HCT116 (cell line): ENCODE data around the gene CCM2. TPM values are rescaled to one million over a fixed set of nuclear protein-coding genes. Genes with fewer than 3 reads are reported as not detected.
A peak's percentile ranks its signal among the peaks of the same experiment; 100 is the strongest.

ENCODE experiments used
- ATAC-seq: fragments of 200-7000 bp; cut with Tn5 transposase; 2 replicates; pipeline ENCODE4 v1.9.1; 2020; ENCODE audit warnings: mild to moderate bottlenecking, moderate library complexity
- BruUV-seq: library from RNA; stranded (reverse); fragments of 400-500 nt; replicated peaks from 2 replicates; lab custom pipeline; 2021; lab: Mats Ljungman, UMichigan
- CTCF ChIA-PET: fragments of 300-600 bp; sonication (Branson Sonifier 250); formaldehyde crosslinking; loops from one replicate; lab custom pipeline; 2021; ENCODE audit warnings: antibody characterized with exemption; lab: Charles Lee
- POLR2A ChIA-PET: fragments of 300-600, 350-600 bp; sonication (Branson Sonifier 250); formaldehyde crosslinking; loops from one replicate; lab custom pipeline; 2021; ENCODE audit warnings: antibody characterized with exemption; lab: Charles Lee
- RAD21 ChIA-PET, 2 experiments: fragments of 300-600 bp; sonication (Branson Sonifier 250); formaldehyde crosslinking; loops; one replicate each; lab custom pipeline; 2023; ENCODE audit warnings: low total read pairs in 2 of 2; ENCODE audit not compliant: uncharacterized antibody in 2 of 2, unreplicated experiment in 2 of 2, low non-redundant PET in 1 of 2; lab: Charles Lee
- DNase-seq: peaks from one replicate; pipeline ENCODE4 v3.0.0-alpha.2; 2010; ENCODE audit warnings: low read depth, low spot score
- H2AFZ ChIP-seq: fragments of 200-600 bp; shearing (Covaris generic), sonication (generic); 2 replicates; pipeline ENCODE4 v1.6.1; 2017; ENCODE audit warnings: low read depth, mixed run types, mixed read lengths, antibody characterized with exemption, low read length; ENCODE audit not compliant: poor library complexity, severe bottlenecking
- H3K27ac ChIP-seq: 2 replicates; pipeline ENCODE4 v1.5.1; 2012; ENCODE audit warnings: low read depth, low read length
- H3K27me3 ChIP-seq: fragments of 200-600 bp; sonication (generic); 2 replicates; pipeline ENCODE4 v1.6.1; 2016; ENCODE audit warnings: mixed run types, low read length, mixed read lengths; ENCODE audit not compliant: insufficient read depth
- H3K36me3 ChIP-seq, 2 experiments: fragments of 200-500 bp in 1 of 2; fragments of 200-600 bp in 1 of 2; sonication (Bioruptor generic) in 1 of 2; sonication (generic) in 1 of 2; 2 replicates each; pipeline versions ENCODE4 v1.5.1 to v1.6.1; 2014 to 2016; ENCODE audit warnings: low read length in 2 of 2, inconsistent platforms in 1 of 2, mixed read lengths in 1 of 2, mixed run types in 1 of 2; ENCODE audit not compliant: insufficient read depth in 2 of 2, control insufficient read depth in 1 of 2
- H3K4me1 ChIP-seq, 2 experiments: fragments of 200-600 bp in 1 of 2; sonication (generic) in 1 of 2; 2 replicates each; pipeline versions ENCODE4 v1.5.1 to v1.6.1; 2012 to 2017; ENCODE audit warnings: low read length in 2 of 2, inconsistent platforms in 1 of 2, mild to moderate bottlenecking in 1 of 2, mixed read lengths in 1 of 2, mixed run types in 1 of 2, moderate library complexity in 1 of 2; ENCODE audit not compliant: insufficient read depth in 2 of 2, control insufficient read depth in 1 of 2
- H3K4me2 ChIP-seq: fragments of 200-600 bp; sonication (generic); 2 replicates; pipeline ENCODE4 v1.6.1; 2017; ENCODE audit warnings: mixed run types, low read length, mixed read lengths
- H3K4me3 ChIP-seq, 2 experiments: fragments of 200-600 bp in 1 of 2; sonication (generic) in 1 of 2; replicated peaks in 1 of 2; 2 replicates each; pipeline ENCODE4 v1.5.1; 2011 to 2016; ENCODE audit warnings: low read length in 2 of 2, control low read depth in 1 of 2, low read depth in 1 of 2, mild to moderate bottlenecking in 1 of 2, mixed read lengths in 1 of 2, mixed run types in 1 of 2
- H3K79me2 ChIP-seq: fragments of 200-600 bp; sonication (generic); 2 replicates; pipeline ENCODE4 v1.6.1; 2017; ENCODE audit warnings: mild to moderate bottlenecking, mixed run types, low read length, moderate library complexity, mixed read lengths; ENCODE audit not compliant: insufficient read depth
- H3K9ac ChIP-seq: fragments of 200-600 bp; sonication (generic); 2 replicates; pipeline ENCODE4 v1.6.1; 2016; ENCODE audit warnings: low read length, mixed read lengths
- H3K9me2 ChIP-seq: fragments of 200-600 bp; sonication (generic), shearing (Covaris generic); 2 replicates; pipeline ENCODE4 v1.6.1; 2017; ENCODE audit warnings: mixed run types, mild to moderate bottlenecking, moderate library complexity; ENCODE audit not compliant: insufficient read depth
- H3K9me3 ChIP-seq, 2 experiments: fragments of 200-500 bp in 1 of 2; fragments of 200-600 bp in 1 of 2; sonication (Bioruptor generic) in 1 of 2; sonication (generic) in 1 of 2; 2 replicates each; pipeline ENCODE4 v1.6.1; 2014 to 2017; ENCODE audit warnings: low read length in 2 of 2, mixed read lengths in 2 of 2, inconsistent platforms in 1 of 2, low read depth in 1 of 2, mild to moderate bottlenecking in 1 of 2, mixed run types in 1 of 2, moderate library complexity in 1 of 2; ENCODE audit not compliant: control insufficient read depth in 1 of 2, insufficient read depth in 1 of 2
- H4K20me1 ChIP-seq: fragments of 200-600 bp; sonication (generic), shearing (Covaris generic); 2 replicates; pipeline ENCODE4 v1.6.1; 2017; ENCODE audit warnings: mixed run types, mild to moderate bottlenecking, moderate library complexity; ENCODE audit not compliant: insufficient read depth
- CBX3 ChIP-seq: IDR thresholded peaks from 2 replicates; pipeline ENCODE4 v1.6.1; 2012; ENCODE audit warnings: low read depth
- CEBPB ChIP-seq: IDR thresholded peaks from 2 replicates; pipeline ENCODE4 v1.6.1; 2012; ENCODE audit warnings: low read depth
- EGR1 ChIP-seq: IDR thresholded peaks from 2 replicates; pipeline ENCODE4 v1.6.1; 2012; ENCODE audit warnings: low read depth
- ELF1 ChIP-seq: IDR thresholded peaks from 2 replicates; pipeline ENCODE4 v1.6.1; 2012; ENCODE audit warnings: low read depth, borderline replicate concordance
- EZH2 ChIP-seq: fragments of 200-600 bp; sonication (generic); IDR thresholded peaks from 2 replicates; pipeline ENCODE4 v1.6.1; 2017; ENCODE audit warnings: antibody characterized with exemption, mixed run types
- FOSL1 ChIP-seq: IDR thresholded peaks from 2 replicates; pipeline ENCODE4 v1.6.1; 2012; ENCODE audit warnings: low read depth
- POLR2A ChIP-seq: IDR thresholded peaks from 2 replicates; pipeline ENCODE4 v1.7.0; 2011; ENCODE audit warnings: borderline replicate concordance; ENCODE audit not compliant: insufficient read depth, insufficient read length; ENCODE audit errors: extremely low read depth
- POLR2AphosphoS5 ChIP-seq: IDR thresholded peaks from 2 replicates; pipeline ENCODE4 v1.6.1; 2011; ENCODE audit warnings: mild to moderate bottlenecking, low read depth, low read length, moderate library complexity
- RAD21 ChIP-seq: IDR thresholded peaks from 2 replicates; pipeline ENCODE4 v1.6.1; 2012; ENCODE audit warnings: low read depth, mild to moderate bottlenecking
- SP1 ChIP-seq: IDR thresholded peaks from 2 replicates; pipeline ENCODE4 v1.6.1; 2012; ENCODE audit warnings: low read depth
- SRF ChIP-seq: IDR thresholded peaks from 2 replicates; pipeline ENCODE4 v1.6.1; 2012; ENCODE audit warnings: low read depth
- TCF7L2 ChIP-seq: IDR thresholded peaks from 2 replicates; pipeline ENCODE4 v1.7.0; 2011; ENCODE audit warnings: borderline replicate concordance, inconsistent platforms; ENCODE audit not compliant: insufficient read depth, insufficient read length; ENCODE audit errors: extremely low read depth
- YY1 ChIP-seq: IDR thresholded peaks from 2 replicates; pipeline ENCODE4 v1.6.1; 2011; ENCODE audit warnings: low read length, low read depth, moderate library complexity, mild to moderate bottlenecking; ENCODE audit not compliant: insufficient replicate concordance; ENCODE audit errors: extremely low read depth
- ZFX ChIP-seq: fragments of 450-650 bp; IDR thresholded peaks from 2 replicates; pipeline ENCODE4 v1.6.1; 2017
- ZNF274 ChIP-seq: fragments of 200-500 bp; sonication (Bioruptor generic); IDR thresholded peaks from 2 replicates; pipeline ENCODE4 v1.6.1; 2014; ENCODE audit warnings: mild to moderate bottlenecking, low read depth, low read length, inconsistent platforms
- intact Hi-C: fragments of 100-400 bp; cut with micrococcal nuclease; formaldehyde crosslinking; loops from 2 replicates; pipeline ENCODE4 v1.10.0; 2022
- total RNA-seq: library from RNA; stranded (reverse); gene quantifications from one replicate; pipeline ENCODE4 v1.2.1, GENCODE V29; 2021; ENCODE audit not compliant: unreplicated experiment
- TF ChIP-seq, protein P1 (sequence below): IDR thresholded peaks from 2 replicates; pipeline ENCODE4 v1.6.1; 2012
- TF ChIP-seq, protein P2 (sequence below): IDR thresholded peaks from 2 replicates; pipeline ENCODE4 v1.6.1; 2012

The CCM2 gene
- total RNA-seq, 1 experiment from 2014 or later: 34.4 TPM

- Histone ChIP-seq H3K4me2 (no peak overlapping the region), H3K4me1 (no peaks in the 10 kb centered on the region), H3K36me3 (peaks cover 44 to 52% of the 10 kb centered on the region in 2 experiments), H3K79me2 (peaks cover 25% of the 10 kb centered on the region; the same call in 1 of the 2 replicates), H3K27ac (no peak overlapping the region), H3K9me2 (no peaks in the 10 kb centered on the region), H4K20me1 (no peaks in the 10 kb centered on the region), H3K4me3 (no peak overlapping the region), H3K27me3 (no peaks in the 10 kb centered on the region), H2AFZ (no peak overlapping the region), H3K9me3 (0 out of 4 replicates have a peak, but pooled peaks cover 0 to under 1% of the 10 kb centered on the region in 2 experiments), H3K9ac (no peak overlapping the region)
- DNase-seq: no peak
- peak; percentile 33 for ATAC-seq
- no peak for TF ChIP-seq TCF7L2
- TF ChIP-seq, protein P1, sequence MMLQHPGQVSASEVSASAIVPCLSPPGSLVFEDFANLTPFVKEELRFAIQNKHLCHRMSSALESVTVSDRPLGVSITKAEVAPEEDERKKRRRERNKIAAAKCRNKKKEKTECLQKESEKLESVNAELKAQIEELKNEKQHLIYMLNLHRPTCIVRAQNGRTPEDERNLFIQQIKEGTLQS: no peak
- TF ChIP-seq CBX3: no peak
- TF ChIP-seq ZFX: no peak
- ChIA-PET POLR2A (no interaction called here), RAD21 (no interaction called here), CTCF (no interaction called here)
- intact Hi-C loops: no loop called here
- no TSS peak for BruUV-seq
These were observed 100.1 kb downstream of the CCM2 start for GRCh38 chr7:45099891-45100760.

DNA sequence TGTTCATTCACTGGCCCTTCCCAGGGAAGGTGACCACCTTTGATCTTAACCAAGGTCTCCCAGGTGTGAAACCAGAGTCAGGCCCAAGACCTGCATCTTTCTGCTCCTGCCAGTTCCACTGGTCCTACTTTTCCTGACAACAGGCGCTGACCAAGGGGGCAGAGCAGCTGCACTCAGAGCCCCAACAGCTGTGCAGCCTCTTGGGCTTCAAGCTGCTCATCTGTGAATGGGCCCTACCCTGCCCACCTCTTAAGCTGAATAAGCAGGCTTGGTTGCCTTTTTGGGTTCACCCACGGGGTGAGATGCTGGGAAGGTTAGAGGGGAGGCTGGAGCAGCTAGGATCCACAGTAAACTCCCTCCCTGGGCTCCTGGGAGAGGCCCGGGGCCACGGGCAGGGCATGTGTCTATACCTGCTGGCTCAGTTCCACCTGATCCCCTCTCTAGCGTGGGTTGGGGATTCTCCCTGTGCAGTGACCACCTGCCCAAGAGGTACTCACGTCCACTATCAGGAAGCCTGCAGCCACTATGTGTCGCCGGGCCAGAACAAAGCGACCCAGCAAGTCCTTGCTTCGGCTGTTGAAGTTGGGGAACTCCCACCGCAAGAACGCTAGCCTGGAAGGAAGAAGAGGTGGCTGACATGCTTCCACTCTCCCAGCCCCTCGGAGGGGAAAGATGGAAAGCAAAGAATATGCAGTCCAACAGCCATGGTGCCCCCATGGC is 100.9 kb downstream of the CCM2 start:
- Histone ChIP-seq H4K20me1 (no peaks in the 10 kb centered on the region), H3K9me2 (no peaks in the 10 kb centered on the region), H3K4me3 (no peak overlapping the region), H3K4me2 (no peak overlapping the region), H3K79me2 (peaks cover 33% of the 10 kb centered on the region), H3K27me3 (no peaks in the 10 kb centered on the region), H3K4me1 (no peaks in the 10 kb centered on the region), H2AFZ (no peak overlapping the region), H3K9ac (no peak overlapping the region), H3K36me3 (peaks cover 52 to 60% of the 10 kb centered on the region in 2 experiments), H3K9me3 (no peaks in the 10 kb centered on the region), H3K27ac (no peak overlapping the region)
- ChIA-PET CTCF (no interaction called here), POLR2A (no interaction called here), RAD21 (no interaction called here)
- intact Hi-C loops: no loop called here
- TF ChIP-seq EZH2 (no peak), SP1 (no peak), ZFX (no peak), ELF1 (no peak), POLR2AphosphoS5 (no peak), POLR2A (no peak), CEBPB (no peak), CBX3 (no peak), YY1 (no peak), RAD21 (no peak), ZNF274 (no peak), FOSL1 (no peak), SRF (no peak), TCF7L2 (no peak), EGR1 (no peak)
- TF ChIP-seq, protein P2, sequence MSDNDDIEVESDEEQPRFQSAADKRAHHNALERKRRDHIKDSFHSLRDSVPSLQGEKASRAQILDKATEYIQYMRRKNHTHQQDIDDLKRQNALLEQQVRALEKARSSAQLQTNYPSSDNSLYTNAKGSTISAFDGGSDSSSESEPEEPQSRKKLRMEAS: no peak
- TF ChIP-seq, protein P1: no peak
- ATAC-seq: no peak
- no peak for DNase-seq
- BruUV-seq: no TSS peak
